Thoracic aorta (tissue), 2 donors: ENCODE measurements around the gene SH3BP4. TPM values are rescaled to one million over a fixed set of nuclear protein-coding genes. Genes with fewer than 3 reads are reported as not detected.

ENCODE experiments used
- ATAC-seq: fragments of 150-250 bp; one replicate; pipeline ENCODE4 v1.8.0; 2017; ENCODE audit warnings: low read depth; ENCODE audit not compliant: insufficient number of reproducible peaks, low FRiP score
- DNase-seq: peaks from one replicate; pipeline ENCODE4 v3.0.0-alpha.2; 2020; ENCODE audit warnings: low spot score
- H3K27ac ChIP-seq, 2 donors: fragments of 200-600 bp; sonication (generic); 1 replicate in 1 of 2; 2 replicates in 1 of 2; pipeline ENCODE4 v1.5.1; 2016; ENCODE audit warnings: mild to moderate bottlenecking in 2 of 2, moderate library complexity in 2 of 2
- H3K27me3 ChIP-seq: fragments of 200-600 bp; sonication (generic); replicated peaks from 2 replicates; pipeline ENCODE4 v1.6.0; 2016; ENCODE audit warnings: mild to moderate bottlenecking; ENCODE audit not compliant: insufficient read depth
- H3K36me3 ChIP-seq: fragments of 200-600 bp; sonication (generic); one replicate; pipeline ENCODE4 v1.5.1; 2016
- H3K4me1 ChIP-seq, 2 donors: fragments of 200-600 bp; sonication (generic); 1 replicate in 1 of 2; 2 replicates in 1 of 2; pipeline versions ENCODE4 v1.5.1 to v1.6.0; 2016; ENCODE audit warnings: low read depth in 2 of 2, mild to moderate bottlenecking in 1 of 2; ENCODE audit not compliant: control insufficient read depth in 1 of 2
- H3K4me3 ChIP-seq: fragments of 200-600 bp; sonication (generic); 2 replicates; pipeline ENCODE4 v1.5.1; 2016; ENCODE audit warnings: mild to moderate bottlenecking
- H3K9me3 ChIP-seq: fragments of 200-600 bp; sonication (generic); 2 replicates; pipeline ENCODE4 v1.5.1; 2016
- CTCF ChIP-seq: fragments of 200-600 bp; sonication (generic); IDR thresholded peaks from one replicate; pipeline ENCODE4 v1.5.1; 2019; ENCODE audit warnings: antibody characterized with exemption
- total RNA-seq, 2 donors: library from RNA; depleted of rRNA; stranded (reverse); fragments of >200 nt; gene quantifications; one replicate each; pipeline versions ENCODE4 v1.1.0 to v1.2.3, GENCODE V29; 2016

The SH3BP4 gene
- total RNA-seq, 2 donors from 2014 or later, result 24.0 to 32.4 TPM

- H3K4me3 ChIP-seq, result no peak overlapping the region
- ATAC-seq (no peak), DNase-seq (no peak)
- no peaks in the 10 kb centered on the region for H3K9me3 ChIP-seq
- H3K27me3 ChIP-seq, result no peaks in the 10 kb centered on the region
- no peak for TF ChIP-seq CTCF
- no peaks in the 10 kb centered on the region for H3K36me3 ChIP-seq
- H3K27ac ChIP-seq, result no peak overlapping the region
- peaks cover 0 to 7% of the 10 kb centered on the region in 2 donors for H3K4me1 ChIP-seq
Observed at GRCh38 chr2:235098736-235099494, 147.1 kb downstream of the SH3BP4 start.

- H3K9me3 ChIP-seq, result no peaks in the 10 kb centered on the region
- no peak for TF ChIP-seq CTCF
- no peak overlapping the region for H3K27ac ChIP-seq
- no peaks in the 10 kb centered on the region for H3K36me3 ChIP-seq
- no peaks in the 10 kb centered on the region for H3K27me3 ChIP-seq
- ATAC-seq, result no peak
- no peak overlapping the region for H3K4me3 ChIP-seq
- DNase-seq, result no peak
- peaks cover 0 to 7% of the 10 kb centered on the region in 2 donors for H3K4me1 ChIP-seq
Observed at GRCh38 chr2:235102896-235103295, 151.1 kb downstream of the SH3BP4 start.
